ENCODE data around the gene CADPS2. TPM values are rescaled to one million over a fixed set of nuclear protein-coding genes. Genes with fewer than 3 reads are reported as not detected.

Gene CADPS2
- total RNA-seq, 4 donors from 2014 or later: 27.3 to 154 (median 114) TPM

- no peak overlapping the region for H3K4me3 ChIP-seq
- H3K27ac ChIP-seq (replicated peaks in 1 of 4): no peak overlapping the region
- intact Hi-C loops (cut with DNase I): loop anchor here (10.0 kb wide), 1 partner anchor 314 kb away; no protein-coding TSS in a partner anchor
- no peak for TF ChIP-seq EP300 (IDR thresholded peaks at IDR 0.05)
- no peak for TF ChIP-seq POLR2A (IDR thresholded peaks at IDR 0.05; ENCODE audit: low read depth)
- TF ChIP-seq CTCF (IDR thresholded peaks at IDR 0.05): peak; percentile 33 to 55 (median 41)
- TF ChIP-seq POLR2AphosphoS5 (IDR thresholded peaks at IDR 0.05): no peak
- no peaks in the 10 kb centered on the region for H3K36me3 ChIP-seq
- H3K27me3 ChIP-seq: no peaks in the 10 kb centered on the region
- H3K9me3 ChIP-seq: no peaks in the 10 kb centered on the region
- no peaks in the 10 kb centered on the region for H3K4me1 ChIP-seq
- no peak for DNase-seq (ENCODE audit: extremely low spot score)
- 36% methylated on average over 3 of the region's 3 CpGs for WGBS
Measured at GRCh38 chr7:122528879-122529481, 357.3 kb downstream of the CADPS2 start.

DNA sequence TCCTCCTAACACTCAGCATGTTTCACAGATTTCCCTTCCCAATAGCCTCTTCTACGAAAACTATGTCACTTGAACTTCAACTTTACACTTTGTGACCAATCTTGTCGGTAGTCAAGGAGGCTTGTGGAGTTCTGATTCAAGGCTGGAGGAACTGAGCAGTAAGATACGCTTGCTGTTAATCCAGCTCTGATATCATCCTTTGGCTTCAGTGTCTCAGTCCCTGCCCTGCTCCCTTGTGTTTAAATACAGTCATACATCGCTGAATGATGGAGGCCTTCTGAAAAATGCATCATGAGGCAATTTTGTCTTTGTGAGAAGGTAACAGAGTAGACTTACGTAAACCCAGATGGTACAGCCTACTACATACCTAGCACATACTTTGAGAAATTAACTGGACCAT is 360.9 kb downstream of the CADPS2 start:
- TF ChIP-seq POLR2A (IDR thresholded peaks at IDR 0.05; ENCODE audit: low read depth) (no peak), CTCF (IDR thresholded peaks at IDR 0.05) (no peak), POLR2AphosphoS5 (IDR thresholded peaks at IDR 0.05) (no peak), EP300 (IDR thresholded peaks at IDR 0.05) (no peak)
- Histone ChIP-seq H3K27ac (replicated peaks in 1 of 4) (no peak overlapping the region), H3K4me3 (no peak overlapping the region), H3K36me3 (no peaks in the 10 kb centered on the region), H3K27me3 (no peaks in the 10 kb centered on the region), H3K9me3 (no peaks in the 10 kb centered on the region), H3K4me1 (no peaks in the 10 kb centered on the region)
- no peak for DNase-seq (ENCODE audit: extremely low spot score)
- 82% methylated on average over 5 of the region's 5 CpGs for WGBS
- intact Hi-C loops (cut with DNase I): loop anchor here (10.0 kb wide), 1 partner anchor 311 kb away; no protein-coding TSS in a partner anchor

- TF ChIP-seq CTCF (IDR thresholded peaks at IDR 0.05) (no peak), EP300 (IDR thresholded peaks at IDR 0.05) (no peak), POLR2A (IDR thresholded peaks at IDR 0.05; ENCODE audit: low read depth) (no peak), POLR2AphosphoS5 (IDR thresholded peaks at IDR 0.05) (no peak)
- no peaks in the 10 kb centered on the region for H3K9me3 ChIP-seq
- no peak overlapping the region for H3K4me3 ChIP-seq
- no peaks in the 10 kb centered on the region for H3K36me3 ChIP-seq
- no peak overlapping the region for H3K27ac ChIP-seq (replicated peaks in 1 of 4)
- intact Hi-C loops (cut with DNase I): loop anchor here (10.0 kb wide), 1 partner anchor 307 kb away; no protein-coding TSS in a partner anchor
- DNase-seq (ENCODE audit: extremely low spot score): no peak
- no peaks in the 10 kb centered on the region for H3K27me3 ChIP-seq
- no peaks in the 10 kb centered on the region for H3K4me1 ChIP-seq
Measured at GRCh38 chr7:122521767-122522166, 364.5 kb downstream of the CADPS2 start.

GRCh38 chr7:122520971-122521555 is 365.2 kb downstream of the CADPS2 start:
- no peak for DNase-seq (ENCODE audit: extremely low spot score)
- no peak overlapping the region for H3K27ac ChIP-seq (replicated peaks in 1 of 4)
- H3K9me3 ChIP-seq: no peaks in the 10 kb centered on the region
- intact Hi-C loops (cut with DNase I): loop anchor here (10.0 kb wide), 1 partner anchor 306 kb away; no protein-coding TSS in a partner anchor
- H3K27me3 ChIP-seq: no peaks in the 10 kb centered on the region
- no peaks in the 10 kb centered on the region for H3K4me1 ChIP-seq
- H3K4me3 ChIP-seq: no peak overlapping the region
- 67% methylated on average over 5 of the region's 5 CpGs for WGBS
- H3K36me3 ChIP-seq: no peaks in the 10 kb centered on the region
- TF ChIP-seq POLR2A (IDR thresholded peaks at IDR 0.05; ENCODE audit: low read depth): no peak
- TF ChIP-seq POLR2AphosphoS5 (IDR thresholded peaks at IDR 0.05): no peak
- TF ChIP-seq EP300 (IDR thresholded peaks at IDR 0.05): no peak
- TF ChIP-seq CTCF (IDR thresholded peaks at IDR 0.05): no peak
